Calu3 (cell line): Measurements from ENCODE around the gene EPHA10. TPM values are rescaled to one million over a fixed set of nuclear protein-coding genes. Genes with fewer than 3 reads are reported as not detected.

ENCODE experiments used
- BruUV-seq: library from RNA; stranded (reverse); fragments of 400-500 nt; replicated peaks from 2 replicates; lab custom pipeline; 2021; lab: Mats Ljungman, UMichigan
- CTCF ChIA-PET: fragments of 300-600 bp; sonication (Branson Sonifier 250); formaldehyde crosslinking; loops from one replicate; lab custom pipeline; 2022; ENCODE audit warnings: antibody characterized with exemption; lab: Charles Lee
- DNase-seq: peaks from one replicate; pipeline ENCODE4 v3.0.0; 2022
- H3K27ac Mint-ChIP-seq: one replicate; pipeline ENCODE4 v1.8.0; 2022; ENCODE audit warnings: mixed read lengths; ENCODE audit not compliant: unreplicated experiment
- H3K27me3 Mint-ChIP-seq: one replicate; pipeline ENCODE4 v1.8.0; 2022; ENCODE audit warnings: mixed read lengths; ENCODE audit not compliant: unreplicated experiment
- H3K36me3 Mint-ChIP-seq: one replicate; pipeline ENCODE4 v1.8.0; 2022; ENCODE audit warnings: mild to moderate bottlenecking, moderate library complexity, mixed read lengths; ENCODE audit not compliant: insufficient read depth, unreplicated experiment
- H3K4me1 Mint-ChIP-seq: one replicate; pipeline ENCODE4 v1.8.0; 2022; ENCODE audit warnings: mild to moderate bottlenecking, low read depth, mixed read lengths; ENCODE audit not compliant: unreplicated experiment
- H3K4me3 Mint-ChIP-seq: one replicate; pipeline ENCODE4 v1.8.0; 2022; ENCODE audit warnings: mild to moderate bottlenecking, low read depth, moderate library complexity, mixed read lengths; ENCODE audit not compliant: unreplicated experiment
- H3K9me3 Mint-ChIP-seq: one replicate; pipeline ENCODE4 v1.8.0; 2022; ENCODE audit warnings: low read depth, mixed read lengths; ENCODE audit not compliant: unreplicated experiment
- CTCF ChIP-seq: fragments of 200-600 bp; IDR thresholded peaks from one replicate; pipeline ENCODE4 v1.8.0; 2022; ENCODE audit warnings: antibody characterized with exemption; ENCODE audit not compliant: unreplicated experiment
- intact Hi-C: fragments of 100-400 bp; cut with micrococcal nuclease; formaldehyde crosslinking; loops from one replicate; pipeline ENCODE4 v1.10.0; 2022; ENCODE audit not compliant: unreplicated experiment
- total RNA-seq: library from RNA; stranded (reverse); gene quantifications from 2 replicates; pipeline ENCODE4 v1.2.3, GENCODE V29; 2022

The EPHA10 gene
- total RNA-seq, 1 experiment from 2014 or later: 7.8 TPM

GRCh38 chr1:37671261-37671660 is 93.7 kb downstream of the EPHA10 start:
- Mint-ChIP-seq H3K4me3 (no peak overlapping the region), H3K4me1 (no peaks in the 10 kb centered on the region), H3K27ac (no peak overlapping the region), H3K27me3 (peaks cover 14% of the 10 kb centered on the region), H3K36me3 (no peaks in the 10 kb centered on the region), H3K9me3 (no peaks in the 10 kb centered on the region)
- intact Hi-C loops: no loop called here
- DNase-seq: no peak
- BruUV-seq: no TSS peak
- CTCF ChIA-PET: no interaction called here
- TF ChIP-seq CTCF: no peak

- intact Hi-C loops: no loop called here
- no peaks in the 10 kb centered on the region for H3K4me1 Mint-ChIP-seq
- H3K36me3 Mint-ChIP-seq: no peaks in the 10 kb centered on the region
- CTCF ChIA-PET: interaction anchor here (0.7 kb wide), 1 partner anchor 29 kb away, joined by 3 read pairs; no protein-coding TSS in a partner anchor
- no TSS peak for BruUV-seq
- DNase-seq: no peak
- peaks cover 13% of the 10 kb centered on the region for H3K27me3 Mint-ChIP-seq
- TF ChIP-seq CTCF: no peak
- no peaks in the 10 kb centered on the region for H3K9me3 Mint-ChIP-seq
- H3K4me3 Mint-ChIP-seq: no peak overlapping the region
- no peak overlapping the region for H3K27ac Mint-ChIP-seq
These were observed 94.8 kb downstream of the EPHA10 start for GRCh38 chr1:37670133-37670532.

GRCh38 chr1:37667023-37667671 is 97.8 kb downstream of the EPHA10 start:
- H3K4me1 Mint-ChIP-seq: no peaks in the 10 kb centered on the region
- intact Hi-C loops: no loop called here
- H3K4me3 Mint-ChIP-seq: no peak overlapping the region
- DNase-seq: no peak
- peaks cover 27% of the 10 kb centered on the region for H3K27me3 Mint-ChIP-seq
- BruUV-seq: no TSS peak
- H3K36me3 Mint-ChIP-seq: no peaks in the 10 kb centered on the region
- no peak for TF ChIP-seq CTCF
- H3K9me3 Mint-ChIP-seq: no peaks in the 10 kb centered on the region
- CTCF ChIA-PET: no interaction called here
- H3K27ac Mint-ChIP-seq: no peak overlapping the region

- Mint-ChIP-seq H3K4me3 (no peak overlapping the region), H3K9me3 (no peaks in the 10 kb centered on the region), H3K4me1 (no peaks in the 10 kb centered on the region), H3K36me3 (no peaks in the 10 kb centered on the region), H3K27ac (no peak overlapping the region), H3K27me3 (peaks cover 35% of the 10 kb centered on the region)
- no peak for DNase-seq
- TF ChIP-seq CTCF: no peak
- CTCF ChIA-PET: no interaction called here
- BruUV-seq: no TSS peak
- intact Hi-C loops: no loop called here
These were observed 98.6 kb downstream of the EPHA10 start for GRCh38 chr1:37666241-37666867.

Other genes with a start within 250 kb of the EPHA10 start
- 21.0 and 25.7 TPM in 2 replicates for gene SNIP1, start 210.8 kb downstream of the EPHA10 start, total RNA-seq
- gene DNALI1, start 208.2 kb downstream of the EPHA10 start, total RNA-seq: 4.8 and 5.2 TPM in 2 replicates
- gene GNL2, start 169.2 kb downstream of the EPHA10 start, total RNA-seq: 74.7 and 75.0 TPM in 2 replicates
- not detected in 2 replicates for gene RSPO1, start 130.2 kb downstream of the EPHA10 start, total RNA-seq
- gene CDCA8, start 72.6 kb downstream of the EPHA10 start, total RNA-seq: 33.2 and 34.5 TPM in 2 replicates
- gene MANEAL, start 28.7 kb upstream of the EPHA10 start, total RNA-seq: 28.1 and 28.6 TPM in 2 replicates
- gene C1orf122, start 42.7 kb upstream of the EPHA10 start, total RNA-seq: 41.3 and 43.6 TPM in 2 replicates
- 18.6 and 18.8 TPM in 2 replicates for gene YRDC, start 43.1 kb upstream of the EPHA10 start, total RNA-seq
- gene MTF1, start 94.5 kb upstream of the EPHA10 start, total RNA-seq: 27.1 and 34.3 TPM in 2 replicates
- 18.0 and 21.5 TPM in 2 replicates for gene INPP5B, start 181.9 kb upstream of the EPHA10 start, total RNA-seq
- 75.3 and 91.7 TPM in 2 replicates for gene SF3A3, start 224.9 kb upstream of the EPHA10 start, total RNA-seq
- gene FHL3, start 240.4 kb upstream of the EPHA10 start, total RNA-seq: 16.9 and 20.4 TPM in 2 replicates
- 38.5 and 43.0 TPM in 2 replicates for gene UTP11, start 247.6 kb upstream of the EPHA10 start, total RNA-seq